ENCODE results near the gene CCN5.

The CCN5 gene

DNA sequence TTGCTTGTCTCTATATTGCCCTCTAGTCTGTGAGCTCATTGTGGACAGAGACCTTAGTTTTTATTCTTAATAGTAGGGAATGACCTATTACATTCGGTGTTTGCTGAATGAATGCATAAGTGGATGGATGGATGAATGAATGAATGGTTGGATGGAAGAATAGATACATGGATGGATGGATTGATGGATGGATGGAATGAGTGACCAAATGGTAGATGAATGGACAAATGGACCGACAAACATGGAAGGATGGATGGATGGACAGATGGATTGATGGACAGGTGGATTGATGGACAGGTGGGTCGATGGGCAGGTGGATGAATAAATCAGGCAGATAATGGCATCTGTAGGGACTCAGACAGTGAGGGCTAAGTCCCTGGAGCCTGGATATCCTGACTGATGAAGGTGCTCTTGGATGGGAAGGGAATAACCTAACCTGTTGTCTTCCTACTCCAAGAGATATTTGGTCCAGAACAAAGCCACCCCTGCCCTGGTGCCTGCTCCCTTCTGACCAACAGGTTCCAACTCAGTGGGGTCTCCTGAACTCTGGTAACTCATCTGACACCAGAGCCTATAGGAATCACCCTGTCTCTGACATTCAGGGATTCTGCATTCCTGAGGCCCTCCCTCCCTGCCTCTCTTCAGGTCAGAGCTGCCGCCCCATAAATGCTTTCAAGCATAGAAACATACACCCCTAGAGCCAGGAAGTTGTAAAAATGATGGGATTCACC, 9.6 kb upstream of the CCN5 start:
- H3K9me2 ChIP-seq (replicated peaks; ENCODE audit: low read depth, low read length), result no peaks in the 10 kb centered on the region
- H3K9me3 ChIP-seq (ENCODE audit: insufficient read depth, low read depth, low read length), result no peaks in the 10 kb centered on the region
- peaks cover 26% of the 10 kb centered on the region for H3K4me1 ChIP-seq (ENCODE audit: insufficient read depth, low read length, poor library complexity, severe bottlenecking)
- H4K20me1 ChIP-seq (ENCODE audit: insufficient read depth, low read length, poor library complexity, severe bottlenecking), result no peaks in the 10 kb centered on the region
- no peaks in the 10 kb centered on the region for H3K27me3 ChIP-seq (ENCODE audit: insufficient read depth, low read length, poor library complexity, severe bottlenecking)
- no peaks in the 10 kb centered on the region for H3F3A ChIP-seq (ENCODE audit: low read depth)
- no peak for TF ChIP-seq EZH2phosphoT487 (IDR thresholded peaks at IDR 0.05; ENCODE audit: borderline replicate concordance)
- TF ChIP-seq, protein P1, sequence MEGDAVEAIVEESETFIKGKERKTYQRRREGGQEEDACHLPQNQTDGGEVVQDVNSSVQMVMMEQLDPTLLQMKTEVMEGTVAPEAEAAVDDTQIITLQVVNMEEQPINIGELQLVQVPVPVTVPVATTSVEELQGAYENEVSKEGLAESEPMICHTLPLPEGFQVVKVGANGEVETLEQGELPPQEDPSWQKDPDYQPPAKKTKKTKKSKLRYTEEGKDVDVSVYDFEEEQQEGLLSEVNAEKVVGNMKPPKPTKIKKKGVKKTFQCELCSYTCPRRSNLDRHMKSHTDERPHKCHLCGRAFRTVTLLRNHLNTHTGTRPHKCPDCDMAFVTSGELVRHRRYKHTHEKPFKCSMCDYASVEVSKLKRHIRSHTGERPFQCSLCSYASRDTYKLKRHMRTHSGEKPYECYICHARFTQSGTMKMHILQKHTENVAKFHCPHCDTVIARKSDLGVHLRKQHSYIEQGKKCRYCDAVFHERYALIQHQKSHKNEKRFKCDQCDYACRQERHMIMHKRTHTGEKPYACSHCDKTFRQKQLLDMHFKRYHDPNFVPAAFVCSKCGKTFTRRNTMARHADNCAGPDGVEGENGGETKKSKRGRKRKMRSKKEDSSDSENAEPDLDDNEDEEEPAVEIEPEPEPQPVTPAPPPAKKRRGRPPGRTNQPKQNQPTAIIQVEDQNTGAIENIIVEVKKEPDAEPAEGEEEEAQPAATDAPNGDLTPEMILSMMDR (conservative IDR thresholded peaks at IDR 0.05; ENCODE audit: low read length), result no peak
- no peak overlapping the region for H3K4me2 ChIP-seq (ENCODE audit: low read depth, low read length, poor library complexity, severe bottlenecking)
- no peak overlapping the region for H3K4me3 ChIP-seq (ENCODE audit: low read length, poor library complexity, severe bottlenecking)
- H3K9ac ChIP-seq (ENCODE audit: low read depth, low read length, poor library complexity, severe bottlenecking), result no peak overlapping the region
- no peaks in the 10 kb centered on the region for H3K79me2 ChIP-seq (ENCODE audit: insufficient read depth, low read length)
- no peak overlapping the region for H2AFZ ChIP-seq (ENCODE audit: low read length)
- H3K36me3 ChIP-seq (ENCODE audit: insufficient read depth, low read length), result no peaks in the 10 kb centered on the region

DNA sequence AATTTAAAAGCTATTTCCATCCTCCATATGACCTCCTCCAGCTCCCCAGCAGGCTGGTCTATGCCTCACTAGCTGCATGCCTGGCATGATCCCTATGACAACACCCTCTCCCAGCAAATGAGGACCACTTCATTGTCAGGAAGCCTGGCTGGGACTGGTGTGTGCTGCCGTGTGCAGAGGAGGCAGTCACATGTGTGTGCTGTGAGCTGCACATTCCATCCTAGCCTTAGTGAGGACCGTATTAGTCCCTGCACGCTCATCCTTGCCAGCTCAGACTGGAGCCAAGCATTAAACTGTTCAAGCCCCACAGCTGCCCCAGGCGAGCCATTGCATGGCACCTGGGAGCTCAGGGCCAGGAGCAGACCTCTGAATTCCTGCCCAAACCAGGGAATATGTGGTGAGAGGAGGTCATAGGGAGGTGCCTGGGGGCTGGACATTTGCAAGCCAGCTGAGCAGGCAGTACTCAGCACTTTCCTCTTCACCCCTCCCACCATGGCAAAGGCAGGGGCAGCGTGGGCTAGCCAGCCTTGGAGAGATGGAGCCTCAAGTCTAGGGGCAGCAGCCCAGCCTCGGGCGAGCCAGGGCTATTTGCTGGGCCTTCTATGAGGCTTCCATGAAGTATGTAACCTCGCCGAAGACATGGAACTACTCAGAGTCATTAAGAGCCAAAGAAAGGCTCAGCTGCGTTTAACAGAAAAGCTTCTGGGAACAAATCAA, 8.7 kb upstream of the CCN5 start:
- Histone ChIP-seq H3K36me3 (ENCODE audit: insufficient read depth, low read length) (no peaks in the 10 kb centered on the region), H3F3A (ENCODE audit: low read depth) (no peaks in the 10 kb centered on the region), H3K27me3 (ENCODE audit: insufficient read depth, low read length, poor library complexity, severe bottlenecking) (no peaks in the 10 kb centered on the region), H3K4me1 (ENCODE audit: insufficient read depth, low read length, poor library complexity, severe bottlenecking) (peaks cover 17% of the 10 kb centered on the region), H3K9ac (ENCODE audit: low read depth, low read length, poor library complexity, severe bottlenecking) (no peak overlapping the region), H3K4me2 (ENCODE audit: low read depth, low read length, poor library complexity, severe bottlenecking) (no peak overlapping the region), H3K4me3 (ENCODE audit: low read length, poor library complexity, severe bottlenecking) (no peak overlapping the region), H3K9me3 (ENCODE audit: insufficient read depth, low read depth, low read length) (no peaks in the 10 kb centered on the region), H4K20me1 (ENCODE audit: insufficient read depth, low read length, poor library complexity, severe bottlenecking) (no peaks in the 10 kb centered on the region), H2AFZ (ENCODE audit: low read length) (no peak overlapping the region), H3K9me2 (replicated peaks; ENCODE audit: low read depth, low read length) (no peaks in the 10 kb centered on the region), H3K79me2 (ENCODE audit: insufficient read depth, low read length) (no peaks in the 10 kb centered on the region)
- TF ChIP-seq, protein P1 (conservative IDR thresholded peaks at IDR 0.05; ENCODE audit: low read length), result no peak
- no peak for TF ChIP-seq EZH2phosphoT487 (IDR thresholded peaks at IDR 0.05; ENCODE audit: borderline replicate concordance)

DNA sequence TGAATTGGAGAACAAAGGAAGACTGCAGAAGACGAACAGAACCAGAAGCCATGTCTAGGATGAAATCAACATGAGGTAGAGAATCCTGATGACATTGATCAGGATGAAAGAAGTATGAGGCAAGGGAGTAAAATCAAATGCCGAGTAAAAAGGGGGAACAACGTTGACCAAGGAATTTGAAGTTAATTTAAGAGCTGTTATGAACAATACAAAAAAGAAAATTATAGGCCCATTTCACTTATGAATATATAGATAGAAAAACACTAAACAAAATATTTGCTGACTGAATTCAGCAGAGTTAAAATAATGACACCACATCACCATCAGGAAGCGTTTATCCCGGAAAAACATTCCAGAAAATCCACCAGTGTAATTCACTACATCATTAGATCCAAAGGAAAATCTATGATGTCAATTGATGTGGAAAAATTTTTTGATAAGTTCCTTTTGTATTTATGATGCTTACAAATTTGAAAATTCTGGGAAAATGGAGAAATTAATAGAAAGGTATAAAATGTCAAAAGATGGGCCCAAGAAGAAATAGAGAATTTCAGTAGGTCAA, 8.1 kb upstream of the CCN5 start:
- no peaks in the 10 kb centered on the region for H3K27me3 ChIP-seq (ENCODE audit: insufficient read depth, low read length, poor library complexity, severe bottlenecking)
- no peaks in the 10 kb centered on the region for H3K36me3 ChIP-seq (ENCODE audit: insufficient read depth, low read length)
- no peak overlapping the region for H3K4me3 ChIP-seq (ENCODE audit: low read length, poor library complexity, severe bottlenecking)
- no peak overlapping the region for H3K9ac ChIP-seq (ENCODE audit: low read depth, low read length, poor library complexity, severe bottlenecking)
- H3K9me2 ChIP-seq (replicated peaks; ENCODE audit: low read depth, low read length), result no peaks in the 10 kb centered on the region
- H3K4me2 ChIP-seq (ENCODE audit: low read depth, low read length, poor library complexity, severe bottlenecking), result no peak overlapping the region
- H2AFZ ChIP-seq (ENCODE audit: low read length), result no peak overlapping the region
- peaks cover 12% of the 10 kb centered on the region for H3K4me1 ChIP-seq (ENCODE audit: insufficient read depth, low read length, poor library complexity, severe bottlenecking)
- no peaks in the 10 kb centered on the region for H3F3A ChIP-seq (ENCODE audit: low read depth)
- H3K79me2 ChIP-seq (ENCODE audit: insufficient read depth, low read length), result no peaks in the 10 kb centered on the region
- no peaks in the 10 kb centered on the region for H3K9me3 ChIP-seq (ENCODE audit: insufficient read depth, low read depth, low read length)
- TF ChIP-seq EZH2phosphoT487 (IDR thresholded peaks at IDR 0.05; ENCODE audit: borderline replicate concordance), result no peak
- TF ChIP-seq, protein P1 (conservative IDR thresholded peaks at IDR 0.05; ENCODE audit: low read length), result no peak
- no peaks in the 10 kb centered on the region for H4K20me1 ChIP-seq (ENCODE audit: insufficient read depth, low read length, poor library complexity, severe bottlenecking)
